Sigmoid colon (tissue), 7 donors: Measurements from ENCODE around the gene TCERG1L. TPM values are rescaled to one million over a fixed set of nuclear protein-coding genes. Genes with fewer than 3 reads are reported as not detected.

Experiments used
- DNase-seq: peaks from one replicate; pipeline ENCODE4 v3.0.0-alpha.2; 2019
- H3K27ac ChIP-seq, 4 donors: fragments of 200-600 bp; sonication (generic); one replicate each; pipeline ENCODE4 v1.5.1; 2016 to 2019; ENCODE audit warnings: mild to moderate bottlenecking in 1 of 4
- H3K27me3 ChIP-seq, 3 donors: fragments of 200-600 bp; sonication (generic); one replicate each; pipeline ENCODE4 v1.5.1; 2019; ENCODE audit warnings: mild to moderate bottlenecking in 1 of 3
- H3K36me3 ChIP-seq, 4 donors: fragments of 200-600 bp; sonication (generic); one replicate each; pipeline ENCODE4 v1.5.1; 2016 to 2019
- H3K4me1 ChIP-seq, 4 donors: fragments of 200-600 bp; sonication (generic); one replicate each; pipeline ENCODE4 v1.5.1; 2017 to 2019
- H3K4me3 ChIP-seq, 4 donors: fragments of 200-600 bp; sonication (generic); one replicate each; pipeline ENCODE4 v1.5.1; 2017 to 2019; ENCODE audit warnings: mild to moderate bottlenecking in 2 of 4, moderate library complexity in 1 of 4
- H3K9me3 ChIP-seq, 4 donors: fragments of 200-600 bp in 3 of 4; sonication (generic) in 3 of 4; one replicate each; pipeline versions ENCODE4 v1.5.1 to v1.6.1; 2013 to 2019
- EP300 ChIP-seq, 4 donors: sonication (generic); formaldehyde crosslinking; IDR thresholded peaks; one replicate each; pipeline ENCODE4 v1.6.1; 2017; ENCODE audit warnings: antibody characterized with exemption in 4 of 4
- POLR2A ChIP-seq, 2 donors: fragments of 450-650 bp; IDR thresholded peaks; one replicate each; pipeline ENCODE4 v1.6.1; 2016; ENCODE audit warnings: antibody characterized with exemption in 2 of 2, mild to moderate bottlenecking in 2 of 2, moderate library complexity in 2 of 2
- POLR2AphosphoS5 ChIP-seq, 4 donors: sonication (generic); formaldehyde crosslinking; IDR thresholded peaks; one replicate each; pipeline ENCODE4 v1.6.1; 2017; ENCODE audit warnings: antibody characterized with exemption in 4 of 4
- WGBS, 2 donors: extraction: QIAGEN DNeasy Blood & Tissue Kit; methylation state at CpG; one replicate each; pipeline ENCODE4 v1.1.7; 2013; 5-methylcytosine and 5-hydroxymethylcytosine counted together
- intact Hi-C: fragments of 100-400 bp; cut with DNase I; formaldehyde crosslinking; loops from one replicate; pipeline ENCODE4 v1.15.1; 2023
- polyA plus RNA-seq, 3 donors: library from polyadenylated mRNA; stranded (reverse); fragments of 200-250 nt; gene quantifications; one replicate each; pipeline ENCODE4 v1.2.3, GENCODE V29; 2013
- total RNA-seq, 4 donors: library from RNA; depleted of rRNA; stranded (reverse); fragments of >200 nt; gene quantifications; one replicate each; pipeline ENCODE4 v1.1.0, GENCODE V29; 2016
- TF ChIP-seq, protein P1 (sequence below), 4 experiments: fragments of 450-650 bp in 3 of 4; fragments of 200-600 bp in 1 of 4; IDR thresholded peaks; one replicate each; pipeline ENCODE4 v1.5.1; 2016 to 2019; ENCODE audit warnings: antibody characterized with exemption in 4 of 4, mild to moderate bottlenecking in 3 of 4, moderate library complexity in 2 of 4
- donor health status: healthy with polysubstance abuse.
- donor health status: Bipolar disorder and iron deficiency.
- donor health status: healthy.

The TCERG1L gene
- total and polyA plus RNA-seq, 7 donors, result under 0.01 to 0.55 (median 0.10) TPM; not detected in 4

DNA sequence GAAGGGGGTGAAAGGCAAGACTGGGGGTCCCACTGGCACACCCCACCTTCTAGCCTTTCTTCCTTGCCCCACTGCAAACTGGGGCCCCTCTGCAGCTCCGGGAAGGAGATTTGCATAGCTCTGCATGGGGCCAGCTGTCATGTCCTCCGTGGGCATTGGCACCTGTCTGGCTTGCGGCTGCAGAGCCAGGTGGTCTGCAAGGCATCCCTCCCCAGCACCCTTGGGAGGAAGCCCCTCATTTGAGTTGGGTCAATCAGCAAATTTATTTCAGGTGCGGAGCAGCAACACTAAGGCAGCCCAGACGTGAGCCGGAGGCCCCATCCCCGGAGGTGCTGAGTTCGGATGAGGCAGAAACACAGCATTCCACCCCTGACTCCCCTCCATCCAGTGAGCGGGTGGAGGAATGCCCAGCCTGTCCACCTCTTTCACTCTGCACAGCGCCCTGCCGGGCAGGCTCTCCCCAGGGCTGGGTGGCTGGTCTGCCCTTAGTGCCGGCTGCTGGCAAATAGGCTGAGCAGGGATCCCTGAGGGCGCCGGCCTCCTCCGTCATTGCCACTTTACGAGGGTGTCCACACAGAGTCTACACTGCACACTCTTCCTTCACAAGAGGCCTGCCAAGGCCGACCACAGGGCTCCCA, 143.2 kb downstream of the TCERG1L start:
- Histone ChIP-seq H3K27ac (no peak overlapping the region), H3K36me3 (no peaks in the 10 kb centered on the region), H3K9me3 (no peaks in the 10 kb centered on the region), H3K4me1 (no peaks in the 10 kb centered on the region), H3K4me3 (no peak overlapping the region), H3K27me3 (no peaks in the 10 kb centered on the region)
- TF ChIP-seq POLR2A (IDR thresholded peaks at IDR 0.05), result no peak
- TF ChIP-seq, protein P1, sequence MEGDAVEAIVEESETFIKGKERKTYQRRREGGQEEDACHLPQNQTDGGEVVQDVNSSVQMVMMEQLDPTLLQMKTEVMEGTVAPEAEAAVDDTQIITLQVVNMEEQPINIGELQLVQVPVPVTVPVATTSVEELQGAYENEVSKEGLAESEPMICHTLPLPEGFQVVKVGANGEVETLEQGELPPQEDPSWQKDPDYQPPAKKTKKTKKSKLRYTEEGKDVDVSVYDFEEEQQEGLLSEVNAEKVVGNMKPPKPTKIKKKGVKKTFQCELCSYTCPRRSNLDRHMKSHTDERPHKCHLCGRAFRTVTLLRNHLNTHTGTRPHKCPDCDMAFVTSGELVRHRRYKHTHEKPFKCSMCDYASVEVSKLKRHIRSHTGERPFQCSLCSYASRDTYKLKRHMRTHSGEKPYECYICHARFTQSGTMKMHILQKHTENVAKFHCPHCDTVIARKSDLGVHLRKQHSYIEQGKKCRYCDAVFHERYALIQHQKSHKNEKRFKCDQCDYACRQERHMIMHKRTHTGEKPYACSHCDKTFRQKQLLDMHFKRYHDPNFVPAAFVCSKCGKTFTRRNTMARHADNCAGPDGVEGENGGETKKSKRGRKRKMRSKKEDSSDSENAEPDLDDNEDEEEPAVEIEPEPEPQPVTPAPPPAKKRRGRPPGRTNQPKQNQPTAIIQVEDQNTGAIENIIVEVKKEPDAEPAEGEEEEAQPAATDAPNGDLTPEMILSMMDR (IDR thresholded peaks at IDR 0.05), result no peak
- no peak for TF ChIP-seq POLR2AphosphoS5 (IDR thresholded peaks at IDR 0.05)
- TF ChIP-seq EP300 (IDR thresholded peaks at IDR 0.05), result no peak
- 82 to 84% methylated on average over 17 of the region's 17 CpGs for WGBS, 2 donors
- intact Hi-C loops, result no loop called here
- DNase-seq, result peak; percentile 62

DNA sequence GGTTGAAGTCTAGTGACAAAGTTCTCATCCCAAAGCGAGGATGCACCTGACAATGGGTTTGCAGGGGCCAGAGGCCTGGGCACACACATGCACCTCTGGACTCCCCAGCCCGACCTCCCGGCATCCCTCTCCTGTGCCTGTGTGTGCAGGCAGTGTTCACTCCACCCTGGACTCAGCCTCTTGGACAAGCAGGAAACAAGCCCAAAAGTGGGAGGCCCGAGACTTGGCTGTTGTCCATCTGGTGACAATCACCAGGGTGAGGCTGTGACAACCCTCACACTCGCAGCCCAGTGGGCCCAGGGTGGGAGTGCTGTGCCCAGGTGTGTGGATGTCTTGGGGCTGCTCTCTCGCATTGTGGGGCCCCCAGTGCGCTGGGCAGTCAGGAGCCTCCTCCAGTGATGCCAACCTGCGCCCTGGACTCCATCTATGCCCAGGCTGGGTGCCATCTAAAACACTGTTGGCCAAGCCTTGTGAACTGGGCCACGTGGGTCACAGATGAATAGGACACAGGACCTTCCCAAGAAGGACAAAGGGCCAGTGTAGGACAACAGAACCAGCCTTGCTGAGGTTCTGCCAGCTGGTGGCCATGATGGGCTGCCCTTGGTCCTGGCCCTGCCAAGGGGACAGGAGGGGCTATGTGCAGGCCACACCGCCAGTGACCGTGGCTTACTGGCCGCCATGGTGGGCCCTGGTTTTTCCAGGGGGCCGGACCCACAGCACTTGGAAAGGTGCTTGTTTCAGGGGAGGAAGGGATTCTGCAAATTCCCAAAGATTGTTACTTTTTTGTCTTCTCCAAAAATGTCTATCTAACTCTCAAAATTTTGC, 144.3 kb downstream of the TCERG1L start:
- Histone ChIP-seq H3K4me3 (no peak overlapping the region), H3K4me1 (no peaks in the 10 kb centered on the region), H3K36me3 (no peaks in the 10 kb centered on the region), H3K27me3 (no peaks in the 10 kb centered on the region), H3K9me3 (no peaks in the 10 kb centered on the region), H3K27ac (no peak overlapping the region)
- intact Hi-C loops, result no loop called here
- WGBS, 2 donors, result 67 to 78% methylated on average over 13 of the region's 13 CpGs
- TF ChIP-seq POLR2AphosphoS5 (IDR thresholded peaks at IDR 0.05), result no peak
- TF ChIP-seq POLR2A (IDR thresholded peaks at IDR 0.05), result no peak
- no peak for TF ChIP-seq EP300 (IDR thresholded peaks at IDR 0.05)
- TF ChIP-seq, protein P1 (IDR thresholded peaks at IDR 0.05), result no peak
- peak; percentile 47 for DNase-seq

DNA sequence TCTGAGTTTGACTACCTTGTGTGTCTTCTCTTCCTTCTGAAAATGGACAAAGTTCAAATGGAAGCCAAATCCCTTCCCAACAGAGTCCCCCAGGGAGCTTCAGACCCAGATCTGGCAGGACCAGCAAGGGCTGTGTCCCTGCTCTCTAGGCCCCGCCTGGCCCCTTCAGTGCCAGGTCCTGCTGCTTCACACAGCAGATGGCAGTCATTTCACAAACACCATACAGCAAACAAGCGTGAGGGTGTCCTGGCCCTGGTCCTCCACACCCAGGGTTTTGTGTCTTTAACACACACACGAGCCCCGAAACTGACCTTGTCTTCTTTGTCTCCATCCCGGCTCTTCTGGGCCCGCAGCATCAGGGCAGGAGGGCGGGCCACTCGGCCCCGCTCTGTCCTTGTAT, 145.0 kb downstream of the TCERG1L start:
- Histone ChIP-seq H3K9me3 (no peaks in the 10 kb centered on the region), H3K4me3 (no peak overlapping the region), H3K4me1 (no peaks in the 10 kb centered on the region), H3K27me3 (no peaks in the 10 kb centered on the region), H3K27ac (no peak overlapping the region), H3K36me3 (no peaks in the 10 kb centered on the region)
- intact Hi-C loops, result no loop called here
- no peak for TF ChIP-seq POLR2A (IDR thresholded peaks at IDR 0.05)
- TF ChIP-seq POLR2AphosphoS5 (IDR thresholded peaks at IDR 0.05), result no peak
- TF ChIP-seq, protein P1 (IDR thresholded peaks at IDR 0.05), result no peak
- no peak for TF ChIP-seq EP300 (IDR thresholded peaks at IDR 0.05)
- DNase-seq, result peak; percentile 42
- WGBS, 2 donors, result 86 to 89% methylated on average over 9 of the region's 9 CpGs

DNA sequence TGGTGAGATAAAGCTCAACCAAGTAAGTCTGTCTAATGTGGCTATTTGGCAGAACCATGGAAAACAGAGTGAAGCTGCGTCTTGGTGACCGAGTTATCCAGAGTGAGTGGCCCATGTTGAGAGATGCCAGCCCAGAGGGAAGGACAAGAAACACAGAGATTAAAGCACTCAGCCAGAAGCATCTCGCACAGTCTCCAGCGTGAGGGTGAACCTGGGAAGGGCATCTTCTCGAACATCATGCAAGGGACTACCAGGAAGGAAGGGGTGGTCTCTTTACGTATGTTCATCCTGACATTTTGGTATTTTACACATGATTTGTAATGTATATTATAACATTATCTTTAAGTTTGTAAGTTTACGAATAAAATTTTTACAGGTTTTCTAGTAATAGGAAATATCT, 146.4 kb downstream of the TCERG1L start:
- peaks cover 0 to 3% (median 0%) of the 10 kb centered on the region in 3 donors for H3K27me3 ChIP-seq
- H3K36me3 ChIP-seq, result no peaks in the 10 kb centered on the region
- H3K27ac ChIP-seq, result no peak overlapping the region
- peak; percentile 29 for DNase-seq
- TF ChIP-seq, protein P1 (IDR thresholded peaks at IDR 0.05), result no peak
- TF ChIP-seq EP300 (IDR thresholded peaks at IDR 0.05), result no peak
- TF ChIP-seq POLR2AphosphoS5 (IDR thresholded peaks at IDR 0.05), result no peak
- no peak for TF ChIP-seq POLR2A (IDR thresholded peaks at IDR 0.05)
- no peaks in the 10 kb centered on the region for H3K4me1 ChIP-seq
- intact Hi-C loops, result no loop called here
- WGBS, 2 donors, result 73 to 75% methylated on average over 7 of the region's 7 CpGs
- no peak overlapping the region for H3K4me3 ChIP-seq
- no peaks in the 10 kb centered on the region for H3K9me3 ChIP-seq
